HG03175 (cell line): ENCODE data around the gene RALGAPB.
"Not testable (repeated sequence)": the region's sequence is repeated elsewhere in the genome, so short reads cannot be mapped to it uniquely, and the experiment has no call there.

ENCODE experiments used
- ATAC-seq: cut with Tn5 transposase; IDR thresholded peaks from one replicate; pipeline ENCODE4 v1.9.1; 2021; ENCODE audit warnings: mild to moderate bottlenecking, moderate library complexity; ENCODE audit not compliant: unreplicated experiment

RALGAPB gene

GRCh38 chr20:38446441-38447209 lies 26.0 kb upstream of the RALGAPB start:
- ATAC-seq, result peak; percentile 76

- ATAC-seq, result no peak
These were observed 25.4 kb upstream of the RALGAPB start for GRCh38 chr20:38447251-38447661.

GRCh38 chr20:38447931-38448675 lies 24.5 kb upstream of the RALGAPB start:
- ATAC-seq, result no peak

GRCh38 chr20:38449046-38449445 lies 23.6 kb upstream of the RALGAPB start:
- no peak for ATAC-seq

GRCh38 chr20:38450412-38450975 lies 22.1 kb upstream of the RALGAPB start:
- no peak for ATAC-seq

- ATAC-seq, result no peak
These were observed 19.6 kb upstream of the RALGAPB start for GRCh38 chr20:38452880-38453624.

GRCh38 chr20:38453941-38454340 lies 18.7 kb upstream of the RALGAPB start:
- no peak for ATAC-seq

- ATAC-seq, result no peak
These were observed 17.8 kb upstream of the RALGAPB start for GRCh38 chr20:38454556-38455473.

- no peak for ATAC-seq
These were observed 14.3 kb upstream of the RALGAPB start for GRCh38 chr20:38458314-38458713.

- no peak for ATAC-seq
These were observed 12.5 kb upstream of the RALGAPB start for GRCh38 chr20:38460040-38460623.

GRCh38 chr20:38460631-38461030 lies 12.0 kb upstream of the RALGAPB start:
- not testable (repeated sequence) for ATAC-seq

- not testable (repeated sequence) for ATAC-seq
These were observed 11.5 kb upstream of the RALGAPB start for GRCh38 chr20:38461167-38461566.

GRCh38 chr20:38461569-38461968 lies 11.1 kb upstream of the RALGAPB start:
- not testable (repeated sequence) for ATAC-seq

- no peak for ATAC-seq
These were observed 6.5 kb upstream of the RALGAPB start for GRCh38 chr20:38466171-38466570.

- ATAC-seq, result no peak
These were observed 5.7 kb upstream of the RALGAPB start for GRCh38 chr20:38466983-38467382.

GRCh38 chr20:38471245-38471644 lies 1.4 kb upstream of the RALGAPB start:
- ATAC-seq, result no peak

GRCh38 chr20:38471987-38472512 lies 593 bp upstream of the RALGAPB start:
- ATAC-seq, result peak; percentile 4

GRCh38 chr20:38473367-38473795 lies 738 bp downstream of the RALGAPB start:
- ATAC-seq, result no peak

- ATAC-seq, result no peak
These were observed 5.1 kb downstream of the RALGAPB start for GRCh38 chr20:38477747-38478146.
